Neural cell (in vitro differentiated cells): ENCODE data around the gene FAM72D. TPM values are rescaled to one million over a fixed set of nuclear protein-coding genes. Genes with fewer than 3 reads are reported as not detected.
"Not testable (repeated sequence)": the region's sequence is repeated elsewhere in the genome, so short reads cannot be mapped to it uniquely, and the experiment has no call there.

ENCODE experiments used
- H2AFZ ChIP-seq: fragments of 200-600, 300-800 bp; sonication (generic), shearing (Covaris generic); 2 replicates; pipeline ENCODE4 v1.6.0; 2014; ENCODE audit warnings: low read depth, mild to moderate bottlenecking, antibody characterized with exemption, low read length, moderate library complexity
- H3F3A ChIP-seq: fragments of 200-600 bp; shearing (Covaris generic); 2 replicates; pipeline ENCODE4 v1.6.1; 2016; ENCODE audit warnings: mild to moderate bottlenecking, moderate library complexity, mixed read lengths, antibody characterized with exemption, low read length; ENCODE audit not compliant: insufficient read depth, poor library complexity, severe bottlenecking
- H3K27ac ChIP-seq: fragments of 200-600, 300-800 bp; sonication (generic), shearing (Covaris generic); 2 replicates; pipeline ENCODE4 v1.5.1; 2014; ENCODE audit warnings: mild to moderate bottlenecking, low read length, moderate library complexity
- H3K27me3 ChIP-seq: fragments of 300-800, 200-600 bp; sonication (generic), shearing (Covaris generic); 2 replicates; pipeline ENCODE4 v1.6.0; 2014; ENCODE audit warnings: mild to moderate bottlenecking, low read depth, low read length, moderate library complexity; ENCODE audit not compliant: insufficient read depth
- H3K36me3 ChIP-seq: fragments of 300-800, 200-600 bp; sonication (generic), shearing (Covaris generic); 2 replicates; pipeline ENCODE4 v1.5.1; 2014; ENCODE audit warnings: mild to moderate bottlenecking, antibody characterized with exemption, low read length, moderate library complexity; ENCODE audit not compliant: insufficient read depth
- H3K4me2 ChIP-seq: fragments of 300-800, 200-600 bp; sonication (generic), shearing (Covaris generic); 2 replicates; pipeline ENCODE4 v1.6.0; 2014; ENCODE audit warnings: mild to moderate bottlenecking, low read length
- H3K4me3 ChIP-seq: fragments of 300-800, 200-600 bp; sonication (generic), shearing (Covaris generic); 2 replicates; pipeline ENCODE4 v1.5.1; 2014; ENCODE audit warnings: mild to moderate bottlenecking, low read length, moderate library complexity
- H3K79me2 ChIP-seq: fragments of 200-600 bp; shearing (Covaris generic); replicated peaks from 2 replicates; pipeline ENCODE4 v1.6.0; 2014; ENCODE audit warnings: mild to moderate bottlenecking, low read length, moderate library complexity; ENCODE audit not compliant: insufficient read depth
- H3K9ac ChIP-seq: fragments of 300-800, 200-600 bp; sonication (generic), shearing (Covaris generic); 2 replicates; pipeline ENCODE4 v1.6.1; 2016; ENCODE audit warnings: mild to moderate bottlenecking, low read length, mixed read lengths
- H3K9me2 ChIP-seq: fragments of 200-600 bp; shearing (Covaris generic); 2 replicates; pipeline ENCODE4 v1.6.1; 2016; ENCODE audit warnings: mild to moderate bottlenecking, low read length, mixed read lengths; ENCODE audit not compliant: insufficient read depth
- H3K9me3 ChIP-seq: fragments of 200-600, 300-800 bp; sonication (generic), shearing (Covaris generic); 2 replicates; pipeline ENCODE4 v1.6.1; 2016; ENCODE audit warnings: mild to moderate bottlenecking, mixed run types, low read length, moderate library complexity, mixed read lengths
- H4K20me1 ChIP-seq: fragments of 200-600 bp; shearing (Covaris generic); 2 replicates; pipeline ENCODE4 v1.6.1; 2016; ENCODE audit warnings: mild to moderate bottlenecking, mixed run types; ENCODE audit not compliant: insufficient read depth
- polyA plus RNA-seq: library from polyadenylated mRNA; depleted of rRNA; stranded (reverse); fragments of >200 nt; gene quantifications from 2 replicates; pipeline ENCODE4 v1.2.3, GENCODE V29; 2014

FAM72D gene
- polyA plus RNA-seq, 1 donor from 2014 or later, result 0.58 TPM

DNA sequence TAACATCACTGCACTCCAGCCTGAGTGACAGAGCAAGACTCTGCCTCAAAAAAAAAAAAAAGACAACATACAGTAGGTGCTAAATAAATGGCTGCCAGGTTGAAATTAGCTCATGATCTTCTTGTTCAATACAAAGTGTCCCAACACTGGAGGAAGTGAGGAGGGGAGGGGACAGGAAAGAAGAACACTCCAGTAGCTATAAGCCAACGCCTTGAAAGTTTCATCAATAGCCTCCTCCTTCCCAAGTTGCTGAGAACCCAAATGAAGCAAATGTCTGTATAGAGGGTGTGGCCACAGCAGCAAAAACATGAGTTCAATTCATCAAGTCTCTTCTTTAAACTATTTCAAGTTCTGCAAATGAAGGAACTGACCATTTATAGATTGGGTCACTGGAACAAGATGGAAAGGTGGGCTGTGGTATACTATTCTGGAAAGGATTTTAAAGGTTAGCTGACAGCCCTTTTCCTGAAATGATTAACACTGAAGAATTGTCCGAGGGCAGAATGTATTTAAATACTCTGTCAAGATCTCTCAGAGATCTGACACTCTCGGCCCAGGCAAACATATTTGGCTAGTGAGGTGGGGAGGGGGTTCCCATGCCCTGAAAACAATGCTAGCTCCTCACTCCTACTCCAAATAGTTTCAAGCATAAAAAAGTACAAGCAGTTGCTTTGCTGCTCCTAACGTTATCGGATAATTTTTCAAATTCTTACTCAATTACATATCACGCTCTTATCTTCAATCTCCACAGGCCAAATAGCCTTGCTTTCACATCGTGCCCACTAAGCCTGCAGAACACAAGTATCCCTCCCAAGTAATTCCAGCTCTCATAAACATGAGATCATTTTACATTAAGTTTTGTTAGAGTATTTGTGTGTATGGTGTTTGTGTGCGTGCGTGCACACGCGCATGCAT, 17.6 kb upstream of the FAM72D start:
- H3F3A ChIP-seq, H2AFZ ChIP-seq, H3K27ac ChIP-seq, H3K27me3 ChIP-seq, H3K9me3 ChIP-seq, H3K4me3 ChIP-seq, H3K79me2 ChIP-seq, H4K20me1 ChIP-seq, H3K36me3 ChIP-seq, H3K9ac ChIP-seq, H3K4me2 ChIP-seq, H3K9me2 ChIP-seq: not testable (repeated sequence)

DNA sequence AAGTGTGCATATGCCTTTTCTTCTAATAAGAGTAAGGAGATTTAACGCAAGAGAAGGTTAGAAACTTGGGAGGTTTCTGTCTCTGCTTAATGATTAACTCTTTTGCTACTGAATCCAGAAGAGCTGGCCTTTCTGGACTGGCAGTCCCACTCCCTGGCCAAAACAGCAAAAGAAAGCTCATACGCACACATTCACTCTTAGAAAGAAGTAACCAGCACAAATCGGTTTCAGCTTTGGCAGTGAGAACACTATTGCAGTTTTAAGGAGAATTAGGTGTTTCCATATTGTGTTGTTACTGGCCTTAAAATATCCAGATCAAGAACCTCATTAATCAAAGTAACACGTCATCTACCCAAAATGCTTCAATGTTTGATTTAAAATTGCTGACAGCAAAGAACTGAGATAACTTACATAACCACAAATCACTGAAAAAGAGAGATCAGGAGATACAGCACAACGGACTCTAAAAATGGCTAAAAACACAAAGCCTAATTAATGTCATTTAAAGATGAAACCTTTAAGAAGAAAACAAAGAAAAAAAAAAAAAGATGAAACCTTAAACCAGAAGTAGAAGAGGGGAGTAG, 16.9 kb upstream of the FAM72D start:
- H4K20me1 ChIP-seq, H3K36me3 ChIP-seq, H3K9ac ChIP-seq, H3K4me2 ChIP-seq, H3K27ac ChIP-seq, H2AFZ ChIP-seq, H3K4me3 ChIP-seq, H3K27me3 ChIP-seq, H3K9me2 ChIP-seq, H3F3A ChIP-seq, H3K9me3 ChIP-seq, H3K79me2 ChIP-seq: not testable (repeated sequence)

DNA sequence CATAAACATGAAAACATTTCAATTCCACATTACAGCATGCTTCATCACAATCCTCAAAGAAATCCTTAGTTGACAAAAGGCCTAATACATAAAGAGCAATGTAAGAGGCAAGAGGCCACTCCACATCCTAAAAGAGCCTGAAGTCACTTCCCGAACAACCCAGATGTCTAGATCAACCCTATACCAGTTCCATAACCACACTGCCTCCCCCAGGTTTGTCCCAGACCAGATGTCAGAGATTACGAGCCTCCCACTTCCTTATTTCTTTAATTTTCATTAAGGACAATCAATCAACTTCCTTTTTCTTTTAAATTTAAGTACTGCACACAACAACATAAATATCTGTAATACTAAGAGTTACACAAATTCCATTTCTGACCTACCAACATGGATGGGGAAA, 16.0 kb upstream of the FAM72D start:
- not testable (repeated sequence) for H3K9me2 ChIP-seq, H3K4me2 ChIP-seq, H3K4me3 ChIP-seq, H3K9ac ChIP-seq, H3K27me3 ChIP-seq, H4K20me1 ChIP-seq, H2AFZ ChIP-seq, H3K36me3 ChIP-seq, H3K79me2 ChIP-seq, H3K9me3 ChIP-seq, H3F3A ChIP-seq, H3K27ac ChIP-seq

DNA sequence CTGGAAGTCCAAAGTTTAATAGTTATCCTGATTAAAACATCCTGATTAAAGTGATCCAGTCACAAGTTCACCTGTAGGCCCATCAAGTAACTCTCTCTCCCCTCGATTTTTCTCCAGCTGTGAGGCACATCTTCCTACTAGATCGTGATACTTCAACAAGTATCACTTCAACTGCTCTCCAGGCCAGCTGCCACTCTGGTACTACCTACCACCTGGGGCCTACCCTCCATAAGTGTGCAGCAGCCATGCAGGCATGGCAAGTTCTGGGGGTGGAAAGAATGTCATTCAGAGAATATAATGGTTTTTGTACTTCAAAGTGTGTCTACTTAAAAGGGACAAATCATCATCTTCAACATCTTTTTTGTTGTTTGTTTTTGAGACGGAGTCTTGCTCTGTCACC, 15.6 kb upstream of the FAM72D start:
- not testable (repeated sequence) for H4K20me1 ChIP-seq, H3K9ac ChIP-seq, H3K36me3 ChIP-seq, H3K4me2 ChIP-seq, H3K27me3 ChIP-seq, H3K27ac ChIP-seq, H3K9me3 ChIP-seq, H2AFZ ChIP-seq, H3F3A ChIP-seq, H3K79me2 ChIP-seq, H3K9me2 ChIP-seq, H3K4me3 ChIP-seq

DNA sequence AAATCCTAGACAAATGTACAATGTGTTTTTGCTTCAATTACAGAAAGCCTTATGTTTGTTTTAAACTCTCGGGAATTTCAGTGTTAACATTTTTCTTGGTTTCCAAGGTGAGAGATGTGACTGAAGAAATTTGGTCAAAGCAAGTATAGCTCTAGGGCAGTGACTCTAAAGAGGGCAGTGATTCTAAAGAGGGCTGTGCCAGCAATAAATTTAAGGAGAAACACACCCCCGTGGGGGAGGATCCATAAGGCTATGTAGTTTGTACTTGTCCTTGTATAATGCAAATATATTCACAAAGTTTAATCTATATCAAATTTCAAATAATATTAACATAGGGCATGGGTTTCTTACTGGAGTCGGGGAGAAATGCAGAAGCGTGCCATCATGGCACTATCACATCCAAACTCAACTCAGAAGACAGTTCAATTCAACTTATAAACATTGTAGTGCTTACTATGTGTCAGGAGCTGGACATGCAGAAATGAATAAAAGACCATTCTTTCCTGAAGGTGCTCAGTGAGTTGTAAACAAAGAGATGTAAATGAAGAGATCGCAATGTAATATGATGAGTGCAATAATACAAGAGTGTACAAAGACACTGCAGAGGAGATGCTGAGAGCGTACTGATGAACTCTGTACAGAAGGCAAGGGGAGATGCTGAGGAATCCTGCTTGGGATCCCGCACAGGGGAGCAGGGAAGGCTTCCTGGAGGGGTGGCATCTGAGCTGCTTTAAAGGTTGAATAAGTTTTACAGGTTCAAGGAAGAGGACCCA, 13.1 kb upstream of the FAM72D start:
- not testable (repeated sequence) for H3K9ac ChIP-seq, H3K27me3 ChIP-seq, H3K36me3 ChIP-seq, H3F3A ChIP-seq, H3K27ac ChIP-seq, H4K20me1 ChIP-seq, H2AFZ ChIP-seq, H3K9me2 ChIP-seq, H3K4me3 ChIP-seq, H3K9me3 ChIP-seq, H3K79me2 ChIP-seq, H3K4me2 ChIP-seq

DNA sequence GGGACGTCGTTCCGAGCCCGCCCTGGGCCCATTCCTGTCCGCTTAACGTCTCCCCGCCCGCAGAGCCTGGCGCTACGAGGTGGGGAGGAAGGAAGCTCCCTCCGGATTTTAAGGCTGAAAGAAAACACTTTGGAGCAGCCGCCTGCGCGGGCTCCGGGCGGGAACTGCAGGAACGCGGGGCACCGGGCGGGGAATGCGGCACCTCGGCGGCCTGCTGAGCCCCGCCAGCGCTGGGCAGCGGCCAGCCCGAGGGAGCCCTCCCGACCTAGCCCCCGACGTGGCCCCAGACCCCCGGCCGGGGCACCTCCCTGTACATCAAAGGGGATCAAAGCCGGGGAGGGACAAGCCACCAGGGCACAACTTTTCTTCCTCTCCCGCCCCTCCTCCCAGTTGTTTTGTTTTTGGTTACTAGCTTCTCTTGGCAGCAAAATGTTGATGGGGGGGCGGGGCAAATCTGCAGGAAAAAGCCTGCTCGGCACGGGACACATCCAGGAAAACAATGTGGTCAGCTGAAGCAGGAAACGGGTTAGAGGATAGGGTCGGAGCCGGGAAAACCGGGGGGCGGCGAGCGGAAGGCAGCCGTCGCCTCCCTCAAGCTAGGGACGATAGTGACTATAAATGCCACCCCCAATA, 2.1 kb upstream of the FAM72D start:
- H3K79me2 ChIP-seq, H4K20me1 ChIP-seq, H3K9me3 ChIP-seq, H3K36me3 ChIP-seq, H2AFZ ChIP-seq, H3K4me2 ChIP-seq, H3K9me2 ChIP-seq, H3K27ac ChIP-seq, H3F3A ChIP-seq, H3K27me3 ChIP-seq: not testable (repeated sequence)
- Histone ChIP-seq H3K9ac (peak overlapping the region; percentile 29), H3K4me3 (peak overlapping the region; percentile 56)

DNA sequence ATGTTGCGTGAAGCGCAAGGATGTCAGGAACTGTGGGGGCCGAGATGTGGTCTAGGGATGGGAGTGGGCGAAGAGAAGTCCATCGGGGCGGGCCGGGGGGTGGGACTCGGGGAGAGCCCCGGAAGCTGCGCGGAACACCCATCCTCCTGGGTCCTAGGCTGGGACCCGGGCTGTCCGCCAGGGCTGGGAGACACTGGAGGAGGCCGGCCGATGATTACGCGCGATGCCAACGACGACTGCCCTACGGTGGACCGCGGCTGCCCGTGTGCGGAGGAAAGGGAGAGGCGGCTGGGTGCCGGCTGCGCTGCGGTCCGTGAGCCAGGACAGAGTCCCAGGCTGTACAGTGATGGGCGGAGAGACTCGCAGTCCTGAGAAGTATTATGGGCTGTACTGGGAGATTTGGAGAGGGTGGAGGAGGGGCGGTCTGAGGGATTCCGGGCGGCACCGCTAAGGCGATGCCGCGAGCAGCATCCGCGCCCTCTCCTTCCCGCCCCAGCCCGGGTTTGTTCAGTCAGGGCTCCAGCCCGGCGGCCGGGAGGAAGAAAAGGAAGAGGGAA, 1.0 kb upstream of the FAM72D start:
- H3K4me2 ChIP-seq, H3K27me3 ChIP-seq, H2AFZ ChIP-seq, H3K79me2 ChIP-seq, H3K36me3 ChIP-seq, H3K9ac ChIP-seq, H3F3A ChIP-seq, H3K9me2 ChIP-seq, H3K9me3 ChIP-seq, H4K20me1 ChIP-seq, H3K27ac ChIP-seq: not testable (repeated sequence)
- peak overlapping the region; percentile 53 for H3K4me3 ChIP-seq
